ENCODE data around the gene TRIM44. TPM values are rescaled to one million over a fixed set of nuclear protein-coding genes. Genes with fewer than 3 reads are reported as not detected.

The TRIM44 gene
- total RNA-seq, 1 donor from 2014 or later: 42.3 TPM

- intact Hi-C loops (cut with micrococcal nuclease): no loop called here
- H3K4me1 ChIP-seq: peaks cover 45% of the 10 kb centered on the region
- no peaks in the 10 kb centered on the region for H3K27me3 ChIP-seq (ENCODE audit: low read depth)
- H3K36me3 ChIP-seq: no peaks in the 10 kb centered on the region
- TF ChIP-seq CTCF (IDR thresholded peaks at IDR 0.05; ENCODE audit: borderline replicate concordance): no peak
- no peak overlapping the region for H3K27ac ChIP-seq (replicated peaks)
- H3K4me3 ChIP-seq: no peak overlapping the region
- H3K9me3 ChIP-seq (replicated peaks): no peaks in the 10 kb centered on the region
- no peak for DNase-seq
Measured at GRCh38 chr11:35823742-35824298, 161.2 kb downstream of the TRIM44 start.

- no peaks in the 10 kb centered on the region for H3K36me3 ChIP-seq
- DNase-seq: no peak
- no peak for TF ChIP-seq CTCF (IDR thresholded peaks at IDR 0.05; ENCODE audit: borderline replicate concordance)
- no peak overlapping the region for H3K27ac ChIP-seq (replicated peaks)
- no peaks in the 10 kb centered on the region for H3K27me3 ChIP-seq (ENCODE audit: low read depth)
- intact Hi-C loops (cut with micrococcal nuclease): no loop called here
- no peak overlapping the region for H3K4me3 ChIP-seq
- peaks cover 41% of the 10 kb centered on the region for H3K4me1 ChIP-seq
- H3K9me3 ChIP-seq (replicated peaks): no peaks in the 10 kb centered on the region
Measured at GRCh38 chr11:35825386-35825785, 162.8 kb downstream of the TRIM44 start.

GRCh38 chr11:35826006-35826405 is 163.4 kb downstream of the TRIM44 start:
- no peak overlapping the region for H3K27ac ChIP-seq (replicated peaks)
- no peaks in the 10 kb centered on the region for H3K9me3 ChIP-seq (replicated peaks)
- intact Hi-C loops (cut with micrococcal nuclease): no loop called here
- H3K4me1 ChIP-seq: peaks cover 35% of the 10 kb centered on the region
- no peaks in the 10 kb centered on the region for H3K27me3 ChIP-seq (ENCODE audit: low read depth)
- H3K4me3 ChIP-seq: no peak overlapping the region
- TF ChIP-seq CTCF (IDR thresholded peaks at IDR 0.05; ENCODE audit: borderline replicate concordance): no peak
- no peaks in the 10 kb centered on the region for H3K36me3 ChIP-seq
- no peak for DNase-seq

- Histone ChIP-seq H3K36me3 (no peaks in the 10 kb centered on the region), H3K27me3 (ENCODE audit: low read depth) (no peaks in the 10 kb centered on the region), H3K4me1 (peaks cover 27% of the 10 kb centered on the region), H3K27ac (replicated peaks) (no peak overlapping the region), H3K9me3 (replicated peaks) (peaks cover under 1% of the 10 kb centered on the region), H3K4me3 (no peak overlapping the region)
- TF ChIP-seq CTCF (IDR thresholded peaks at IDR 0.05; ENCODE audit: borderline replicate concordance): no peak
- intact Hi-C loops (cut with micrococcal nuclease): no loop called here
- no peak for DNase-seq
Measured at GRCh38 chr11:35826949-35827348, 164.4 kb downstream of the TRIM44 start.

- no peak overlapping the region for H3K4me3 ChIP-seq
- TF ChIP-seq CTCF (IDR thresholded peaks at IDR 0.05; ENCODE audit: borderline replicate concordance): no peak
- DNase-seq: no peak
Measured at GRCh38 chr11:35836205-35836604, 173.6 kb downstream of the TRIM44 start.

More at GRCh38 chr11:35836205-35836604, 173.6 kb downstream of the TRIM44 start:
- no peaks in the 10 kb centered on the region for H3K4me1 ChIP-seq
- peaks cover 14% of the 10 kb centered on the region for H3K9me3 ChIP-seq (replicated peaks)
- no peak overlapping the region for H3K27ac ChIP-seq (replicated peaks)
- H3K36me3 ChIP-seq: no peaks in the 10 kb centered on the region
- intact Hi-C loops (cut with micrococcal nuclease): no loop called here
- H3K27me3 ChIP-seq (ENCODE audit: low read depth): peaks cover 2% of the 10 kb centered on the region
